NK-92 treated with Interleukin-12 subunit alpha and Interleukin-12 subunit beta, amount 100 ng/mL, for 24 hours (cell line): ENCODE data around the gene SLC22A23.
"Not testable (repeated sequence)": the region's sequence is repeated elsewhere in the genome, so short reads cannot be mapped to it uniquely, and the experiment has no call there.

ENCODE experiments used
- DNase-seq: peaks from one replicate; lab custom pipeline; 2025; lab: John Stamatoyannopoulos, UW

Gene SLC22A23

DNA sequence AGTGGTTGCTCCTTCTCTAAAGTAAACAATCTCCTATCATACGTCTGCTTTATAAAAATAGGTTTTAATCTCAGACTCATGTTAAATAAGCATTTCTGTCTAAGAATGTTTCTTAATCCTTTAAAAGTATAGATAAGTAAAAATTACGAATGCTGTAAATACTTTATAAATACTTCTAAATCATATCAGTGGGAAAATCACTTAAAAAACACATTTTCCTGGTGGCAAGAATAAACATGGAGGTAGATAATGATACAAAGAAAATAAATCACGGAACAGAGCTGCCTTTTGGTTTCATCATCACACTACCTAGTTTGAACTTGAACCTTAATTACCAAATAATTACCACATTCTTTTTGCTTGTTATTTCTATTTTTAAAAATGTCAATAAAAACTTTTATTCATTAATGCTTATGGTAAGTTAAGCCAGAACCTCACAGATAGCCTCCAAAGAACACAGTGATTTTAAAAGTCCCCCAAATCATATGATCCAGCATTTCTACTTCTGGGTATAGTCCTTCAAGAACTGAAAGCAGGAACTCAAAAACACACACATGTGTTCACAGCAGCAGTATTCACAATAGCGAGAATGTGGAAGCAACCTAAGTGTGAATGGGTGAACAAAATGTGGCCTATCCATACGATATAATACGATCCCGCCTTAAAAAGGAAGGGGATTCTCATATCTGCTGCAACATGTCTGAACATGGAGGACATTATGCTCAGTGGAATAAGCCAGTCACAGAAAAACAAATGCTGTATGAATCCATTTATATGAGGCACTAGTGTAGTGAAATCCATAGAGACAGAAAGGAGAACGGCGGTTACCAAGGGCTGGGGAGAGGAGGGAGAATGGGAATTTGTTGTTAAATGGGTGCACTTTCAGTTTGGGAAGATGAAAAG lies 72.4 kb downstream of the SLC22A23 start:
- DNase-seq: no peak

- no peak for DNase-seq
Measured at GRCh38 chr6:3383525-3383924, 73.3 kb downstream of the SLC22A23 start.

DNA sequence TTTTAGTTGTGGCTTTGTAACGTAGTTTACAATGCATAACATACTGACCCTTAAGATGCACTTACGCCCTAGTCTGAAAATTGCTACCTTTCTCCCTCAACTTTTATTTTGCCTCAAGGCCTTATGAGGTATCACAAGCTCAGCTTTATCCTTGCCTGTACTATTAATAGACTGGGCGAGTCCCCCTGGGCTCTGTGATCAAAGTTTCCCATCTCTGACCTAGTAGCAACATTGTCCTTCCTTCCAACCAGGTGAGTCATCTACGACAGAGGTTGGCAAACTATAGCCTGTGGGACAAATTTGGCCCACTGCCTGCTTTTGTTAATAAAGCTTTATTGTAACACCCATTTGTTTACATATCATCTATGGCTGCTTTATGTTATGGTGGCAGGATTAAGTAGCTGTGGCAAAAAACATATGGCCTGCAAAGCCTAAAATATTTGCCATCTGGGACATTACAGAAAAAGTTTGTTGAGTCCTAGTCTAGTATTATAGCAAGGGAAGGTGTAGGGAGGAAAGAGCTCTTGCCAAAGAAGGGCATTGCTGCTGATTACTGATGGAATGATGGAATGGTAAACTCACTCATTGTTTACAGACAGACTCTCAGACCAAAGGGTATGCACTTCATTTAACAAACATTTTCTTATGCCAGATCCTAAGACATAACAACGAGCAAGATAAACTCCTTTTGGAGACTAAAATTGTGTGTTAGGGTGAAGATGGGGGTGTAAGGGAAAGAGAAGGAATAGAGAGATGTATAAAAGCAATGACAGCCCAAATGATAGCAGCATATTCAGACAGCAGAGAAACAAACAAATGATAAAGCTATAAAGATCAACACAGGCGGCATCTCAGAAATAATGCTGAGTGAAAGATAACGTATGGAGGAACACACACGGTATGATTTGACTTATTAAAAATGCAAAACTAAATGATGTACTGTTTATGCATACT lies 74.2 kb downstream of the SLC22A23 start:
- no peak for DNase-seq

DNA sequence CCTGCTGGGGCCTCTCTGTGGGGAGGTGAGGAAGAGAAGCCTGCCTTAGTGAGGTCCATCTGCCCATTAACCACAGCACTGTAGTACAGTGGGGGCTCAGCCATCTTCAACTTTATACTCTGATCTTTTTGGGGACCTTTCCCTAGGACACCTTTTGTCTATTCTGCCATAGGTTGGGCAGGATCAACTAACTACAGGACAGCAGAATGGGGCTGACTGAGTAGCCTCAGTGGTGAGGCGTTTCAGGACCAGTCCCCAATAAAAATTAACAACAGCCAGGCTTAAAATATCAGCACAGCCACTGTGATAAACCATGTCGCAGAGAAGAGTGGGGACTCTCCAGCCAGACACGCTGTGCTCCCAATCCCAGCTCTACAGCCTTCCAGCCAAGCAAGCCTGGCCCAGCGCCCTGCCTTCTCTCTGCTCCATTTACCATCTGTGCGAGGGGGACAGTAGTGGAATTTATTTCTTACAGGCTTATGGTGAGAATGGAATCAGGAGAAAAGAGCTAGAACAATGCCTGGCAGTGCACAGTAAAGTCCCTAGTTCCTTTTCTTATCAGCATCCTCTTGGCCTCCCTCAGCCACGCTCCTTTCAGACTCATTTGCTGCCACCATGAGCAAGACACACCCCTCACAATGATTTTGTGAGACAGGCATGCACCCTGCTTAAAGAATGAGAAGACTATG lies 75.5 kb downstream of the SLC22A23 start:
- DNase-seq: no peak

DNA sequence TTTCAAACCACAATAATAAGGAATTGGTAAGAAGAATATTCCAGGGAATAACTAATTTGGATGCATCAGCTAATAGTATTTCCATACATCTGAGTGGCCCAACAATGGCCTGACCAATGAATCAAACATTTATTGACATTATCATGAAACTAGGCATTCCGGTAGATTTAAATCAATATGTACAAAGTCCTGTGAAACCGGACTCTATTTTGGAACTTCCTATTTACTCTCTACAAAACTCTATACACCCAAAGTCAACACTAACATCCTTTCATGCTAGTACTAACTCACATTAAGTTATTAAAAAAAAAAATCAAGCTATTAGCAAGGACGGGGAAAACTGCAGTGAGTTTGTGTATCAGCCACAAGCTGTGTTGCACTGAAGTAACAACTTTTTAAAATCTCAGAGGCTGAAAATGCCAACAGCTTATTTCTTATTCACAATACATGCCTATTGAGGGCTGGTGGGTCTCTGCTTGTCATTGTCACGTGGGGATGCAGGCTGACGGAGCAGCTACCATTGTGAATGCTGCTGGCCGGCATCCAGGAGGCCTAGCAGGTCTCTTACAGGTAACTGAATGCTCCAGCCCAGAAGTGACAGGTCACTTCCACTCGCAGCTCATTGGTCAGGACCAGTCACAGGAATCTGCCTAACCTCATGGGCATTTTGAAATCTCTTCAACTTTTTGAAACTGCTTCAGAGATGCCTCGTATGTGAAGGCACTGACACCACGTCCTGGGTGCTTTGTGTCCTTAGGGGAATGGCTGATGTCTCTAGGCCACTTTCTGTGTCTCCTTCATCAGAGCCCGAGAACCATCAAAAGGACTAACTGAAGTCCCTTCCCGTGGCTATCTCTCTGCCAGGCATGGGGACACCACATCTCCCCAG lies 76.3 kb downstream of the SLC22A23 start:
- DNase-seq: no peak

GRCh38 chr6:3379482-3380060 lies 77.3 kb downstream of the SLC22A23 start:
- no peak for DNase-seq

DNA sequence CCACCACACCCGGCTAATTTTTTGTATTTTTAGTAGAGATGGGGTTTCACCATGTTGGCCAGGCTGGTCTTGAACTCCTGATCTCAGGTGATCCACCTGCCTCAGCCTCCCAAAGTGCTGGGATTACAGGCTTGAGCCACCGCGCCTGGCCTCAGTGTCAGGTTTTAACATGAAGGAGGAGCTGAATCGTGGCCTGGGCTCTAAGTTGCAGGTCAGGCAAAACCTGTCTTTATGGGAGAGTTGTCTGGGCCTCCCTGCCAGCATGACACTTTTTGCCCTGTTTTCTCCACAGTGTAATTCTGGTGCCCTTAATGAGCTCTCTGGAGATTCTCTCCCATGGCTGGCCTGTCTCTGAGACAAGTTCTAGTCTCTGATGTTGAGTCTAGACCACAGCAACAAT lies 78.0 kb downstream of the SLC22A23 start:
- DNase-seq: not testable (repeated sequence)

DNA sequence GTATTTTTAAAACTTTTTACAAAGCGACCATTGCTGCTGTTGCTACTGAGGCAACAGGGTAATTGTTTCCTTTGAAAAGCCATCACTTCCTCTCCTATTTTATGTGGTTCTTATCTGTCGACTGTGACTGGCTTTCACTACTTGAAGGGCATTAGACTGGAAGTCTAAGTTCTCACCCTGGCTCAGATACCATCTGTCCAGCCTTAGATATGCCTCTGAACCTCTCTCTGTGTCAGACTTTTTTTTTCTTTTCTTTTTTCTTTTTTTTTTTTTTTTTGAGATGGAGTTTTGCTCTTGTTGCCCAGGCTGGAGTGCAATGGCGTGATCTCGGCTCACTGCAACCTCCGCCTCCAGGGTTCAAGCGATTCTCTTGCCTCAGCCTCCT lies 78.5 kb downstream of the SLC22A23 start:
- not testable (repeated sequence) for DNase-seq

- DNase-seq: no peak
Measured at GRCh38 chr6:3377536-3378397, 79.1 kb downstream of the SLC22A23 start.

DNA sequence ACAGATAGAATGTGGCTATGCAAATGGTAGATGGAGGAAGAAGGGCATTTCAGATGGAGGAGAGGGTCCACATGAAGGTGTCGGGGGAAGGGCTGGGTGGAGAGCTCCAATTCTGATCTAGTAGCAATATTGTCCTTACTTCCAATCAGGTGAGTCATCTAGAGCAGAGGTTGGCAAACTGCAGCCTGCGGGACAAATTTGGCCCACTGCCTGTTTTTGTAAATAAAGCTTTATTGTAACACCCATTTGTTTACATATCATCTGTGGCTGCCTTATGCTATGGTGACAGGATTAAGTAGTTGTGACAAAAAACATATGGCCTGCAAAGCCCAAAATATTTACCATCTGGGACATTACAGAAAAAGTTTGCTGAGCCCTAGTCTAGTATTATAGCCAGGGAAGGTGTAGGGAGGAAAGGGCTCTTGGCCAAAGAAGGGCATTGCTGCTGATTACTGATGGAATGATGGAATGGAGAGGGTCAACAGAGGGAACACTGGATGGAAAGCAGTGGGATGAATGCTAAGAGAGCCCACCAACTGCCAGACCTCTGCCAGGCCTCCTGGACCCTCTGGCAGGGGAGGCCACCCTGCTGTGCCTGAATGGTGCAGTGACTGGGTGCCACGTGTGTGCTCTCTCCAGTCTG lies 79.8 kb downstream of the SLC22A23 start:
- DNase-seq: no peak

DNA sequence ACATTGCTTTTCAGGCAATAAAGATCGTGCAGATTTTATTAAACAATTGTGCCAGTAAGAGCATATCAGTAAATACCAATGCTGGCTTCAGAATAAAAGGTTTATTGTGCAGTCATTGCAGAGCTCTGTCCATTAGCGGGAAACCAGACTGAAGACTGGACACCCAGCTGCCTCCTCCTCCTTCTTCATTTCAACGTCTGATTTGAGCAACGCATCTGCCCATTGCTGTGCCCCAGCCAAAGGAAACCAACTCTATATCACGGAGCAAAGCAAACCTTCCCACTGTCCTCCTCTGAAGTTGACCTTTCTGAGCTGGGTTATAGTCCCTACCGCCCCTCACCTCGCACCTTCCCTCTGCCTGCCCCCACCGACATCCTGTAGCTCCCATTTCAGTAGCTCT lies 80.8 kb downstream of the SLC22A23 start:
- DNase-seq: no peak

GRCh38 chr6:3373597-3374203 lies 83.2 kb downstream of the SLC22A23 start:
- DNase-seq: no peak

- no peak for DNase-seq
Measured at GRCh38 chr6:3372912-3373554, 83.8 kb downstream of the SLC22A23 start.

DNA sequence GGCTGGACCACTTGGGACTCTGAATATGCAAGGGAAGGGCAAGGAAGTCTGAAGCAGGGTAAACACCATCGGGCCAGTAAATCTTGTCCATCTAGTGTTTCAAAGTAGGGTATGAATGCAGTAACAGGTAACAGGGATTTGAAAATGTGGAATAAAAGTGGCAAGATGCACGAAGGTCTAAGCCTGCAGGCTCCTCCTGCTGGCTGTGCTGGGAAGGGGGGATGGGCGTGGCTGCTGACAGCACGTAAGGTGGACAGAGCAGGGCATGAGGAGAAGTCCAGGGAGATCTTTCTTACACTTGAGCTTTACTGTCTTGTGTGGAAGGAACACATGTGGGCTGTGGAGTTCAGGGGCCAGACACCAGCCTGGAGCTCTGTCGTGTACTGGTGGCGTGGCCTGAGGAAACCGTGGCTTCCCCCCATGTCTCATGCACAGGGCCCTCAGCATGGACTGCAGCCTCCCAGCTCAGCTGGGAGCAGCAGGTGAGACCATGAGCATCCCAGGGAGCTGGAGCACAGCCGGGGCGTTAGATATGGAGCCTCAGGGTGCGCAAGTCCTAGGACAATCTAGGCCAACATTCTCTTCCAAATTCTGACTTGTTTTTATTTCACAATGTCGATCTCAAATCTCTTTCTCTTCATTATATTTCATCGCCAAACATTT lies 84.5 kb downstream of the SLC22A23 start:
- DNase-seq: no peak

- DNase-seq: no peak
Measured at GRCh38 chr6:3371222-3371949, 85.5 kb downstream of the SLC22A23 start.

DNA sequence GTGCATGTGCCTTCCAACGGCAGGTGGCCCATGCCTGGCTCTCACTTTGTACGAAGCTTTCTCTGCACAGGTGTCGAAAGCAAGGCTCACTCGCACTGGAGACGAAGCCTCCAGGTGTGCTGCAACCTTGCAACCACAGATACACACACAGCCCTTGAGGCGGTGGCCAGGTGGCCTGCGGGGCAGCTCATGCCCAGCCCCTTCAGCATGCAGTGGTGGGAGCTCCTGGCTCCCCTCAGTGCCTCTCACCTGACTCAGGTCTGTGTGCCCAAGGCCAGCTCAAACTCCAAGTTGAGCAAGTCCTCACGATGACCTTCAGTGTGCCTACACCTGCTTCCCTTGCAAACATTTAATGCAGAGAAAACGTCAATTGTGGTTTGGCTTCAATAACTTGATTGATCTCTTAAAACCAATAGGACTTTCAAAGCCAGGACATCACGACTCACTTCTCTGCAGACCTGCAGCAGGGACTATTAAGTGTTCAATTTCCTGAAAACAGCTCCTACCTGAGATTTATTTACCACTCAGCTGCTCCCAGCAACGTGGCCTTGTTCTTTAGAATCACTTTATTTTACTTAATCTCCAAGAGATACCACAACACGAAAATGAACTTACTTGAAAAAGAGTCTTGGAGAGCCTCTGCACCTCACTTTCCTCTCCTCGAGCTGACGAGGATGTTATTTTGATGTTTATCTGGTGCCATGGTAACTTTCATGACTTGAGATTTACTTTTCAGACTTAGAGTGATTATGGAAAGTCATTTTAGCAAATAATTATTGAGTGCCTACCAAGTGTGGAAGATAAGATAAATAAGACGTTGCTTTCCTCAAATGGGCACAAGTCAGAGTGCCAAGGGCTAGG lies 86.3 kb downstream of the SLC22A23 start:
- no peak for DNase-seq
